ENCODE results near the gene FGD6.
"Not testable (repeated sequence)": the region's sequence is repeated elsewhere in the genome, so short reads cannot be mapped to it uniquely, and the experiment has no call there.

Gene FGD6

DNA sequence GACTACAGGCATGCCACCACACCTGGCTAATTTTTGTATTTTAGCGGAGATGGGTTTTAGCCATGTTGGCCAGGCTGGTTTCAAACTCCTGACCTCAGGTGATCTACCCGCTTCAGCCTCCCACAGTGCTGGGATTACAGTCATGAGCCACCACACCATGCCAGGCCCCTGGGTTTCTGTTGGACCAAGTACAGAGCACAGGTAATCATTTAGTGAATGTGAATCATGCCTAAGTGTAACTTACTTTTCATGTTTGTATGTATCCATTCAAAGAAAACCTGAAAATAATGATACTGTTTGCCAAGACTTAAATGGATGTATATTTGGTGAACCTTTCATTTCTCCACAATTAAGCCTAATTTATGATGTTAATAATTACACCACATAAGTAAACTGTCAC lies 65.9 kb downstream of the FGD6 start:
- H3K27me3 Mint-ChIP-seq, result no peaks in the 10 kb centered on the region
- H3K4me3 Mint-ChIP-seq, result no peak overlapping the region
- no peak overlapping the region for H3K27ac Mint-ChIP-seq
- DNase-seq, result no peak
- H3K4me1 Mint-ChIP-seq (ENCODE audit: low read depth), result no peaks in the 10 kb centered on the region
- H3K36me3 Mint-ChIP-seq (ENCODE audit: low read depth), result no peaks in the 10 kb centered on the region
- H3K9me3 Mint-ChIP-seq, result no peaks in the 10 kb centered on the region

DNA sequence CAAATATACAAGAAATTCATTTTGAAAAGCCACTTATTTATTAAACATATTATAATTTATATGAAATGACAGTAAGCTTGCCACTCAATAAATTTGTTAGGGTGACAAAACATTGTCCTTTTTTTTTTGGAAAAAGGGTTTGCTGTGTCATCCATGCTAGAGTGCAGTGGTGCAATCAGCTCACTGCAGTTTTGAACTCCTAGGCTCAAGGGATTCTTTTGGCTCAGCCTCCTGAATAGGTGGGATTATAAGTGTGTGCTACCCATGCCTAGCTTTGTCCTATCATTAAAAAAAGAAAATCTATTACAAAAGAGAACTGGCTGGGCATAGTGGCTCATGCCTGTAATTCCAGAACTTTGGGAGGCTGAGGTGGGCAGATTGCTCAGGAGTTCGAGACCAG lies 66.8 kb downstream of the FGD6 start:
- DNase-seq, result no peak
- no peak overlapping the region for H3K27ac Mint-ChIP-seq
- H3K4me1 Mint-ChIP-seq (ENCODE audit: low read depth), result no peaks in the 10 kb centered on the region
- no peak overlapping the region for H3K4me3 Mint-ChIP-seq
- no peaks in the 10 kb centered on the region for H3K9me3 Mint-ChIP-seq
- no peaks in the 10 kb centered on the region for H3K27me3 Mint-ChIP-seq
- H3K36me3 Mint-ChIP-seq (ENCODE audit: low read depth), result no peaks in the 10 kb centered on the region

DNA sequence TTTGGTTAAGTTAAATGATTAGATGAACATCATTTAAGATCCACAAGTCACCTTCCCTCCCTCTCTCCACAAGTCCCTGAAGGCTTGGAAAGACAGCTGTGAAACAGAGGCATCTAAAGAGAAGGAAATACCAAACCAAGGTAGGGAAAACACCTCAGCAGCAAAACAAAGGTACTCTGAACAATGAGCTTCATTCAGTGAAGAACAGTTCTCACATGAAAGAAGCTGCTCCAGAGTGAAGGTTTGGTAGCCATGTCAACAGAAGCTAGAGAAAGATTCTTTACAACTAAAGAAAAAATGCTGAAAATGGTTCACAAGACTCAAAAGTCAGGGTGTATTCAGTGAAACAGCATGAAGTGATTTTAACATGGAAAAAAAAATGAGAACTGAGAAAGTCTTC lies 69.4 kb downstream of the FGD6 start:
- H3K27ac Mint-ChIP-seq, result no peak overlapping the region
- no peaks in the 10 kb centered on the region for H3K9me3 Mint-ChIP-seq
- no peaks in the 10 kb centered on the region for H3K4me1 Mint-ChIP-seq (ENCODE audit: low read depth)
- no peak overlapping the region for H3K4me3 Mint-ChIP-seq
- H3K27me3 Mint-ChIP-seq, result no peaks in the 10 kb centered on the region
- H3K36me3 Mint-ChIP-seq (ENCODE audit: low read depth), result no peaks in the 10 kb centered on the region
- no peak for DNase-seq

DNA sequence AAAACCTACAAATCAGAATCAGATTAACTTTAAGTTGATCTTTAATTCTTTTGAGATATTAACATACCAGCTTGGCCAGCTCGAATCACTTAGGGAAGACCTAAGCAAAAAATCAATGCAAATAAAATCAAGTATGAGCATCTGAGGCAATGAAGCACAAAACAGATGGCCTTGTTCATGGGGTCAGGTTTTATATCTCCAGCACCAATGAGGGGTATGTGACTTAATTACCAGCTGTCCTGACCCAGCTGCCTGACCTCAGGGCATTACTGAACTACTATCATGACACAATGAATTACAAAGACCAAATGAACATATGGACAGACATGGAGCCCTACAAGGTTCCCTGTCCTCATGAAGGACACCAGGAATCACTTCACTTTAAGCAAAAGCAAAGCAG lies 70.5 kb downstream of the FGD6 start:
- H3K9me3 Mint-ChIP-seq, result no peaks in the 10 kb centered on the region
- H3K36me3 Mint-ChIP-seq (ENCODE audit: low read depth), result no peaks in the 10 kb centered on the region
- no peak for DNase-seq
- H3K27me3 Mint-ChIP-seq, result no peaks in the 10 kb centered on the region
- no peak overlapping the region for H3K4me3 Mint-ChIP-seq
- H3K27ac Mint-ChIP-seq, result no peak overlapping the region
- H3K4me1 Mint-ChIP-seq (ENCODE audit: low read depth), result no peaks in the 10 kb centered on the region

DNA sequence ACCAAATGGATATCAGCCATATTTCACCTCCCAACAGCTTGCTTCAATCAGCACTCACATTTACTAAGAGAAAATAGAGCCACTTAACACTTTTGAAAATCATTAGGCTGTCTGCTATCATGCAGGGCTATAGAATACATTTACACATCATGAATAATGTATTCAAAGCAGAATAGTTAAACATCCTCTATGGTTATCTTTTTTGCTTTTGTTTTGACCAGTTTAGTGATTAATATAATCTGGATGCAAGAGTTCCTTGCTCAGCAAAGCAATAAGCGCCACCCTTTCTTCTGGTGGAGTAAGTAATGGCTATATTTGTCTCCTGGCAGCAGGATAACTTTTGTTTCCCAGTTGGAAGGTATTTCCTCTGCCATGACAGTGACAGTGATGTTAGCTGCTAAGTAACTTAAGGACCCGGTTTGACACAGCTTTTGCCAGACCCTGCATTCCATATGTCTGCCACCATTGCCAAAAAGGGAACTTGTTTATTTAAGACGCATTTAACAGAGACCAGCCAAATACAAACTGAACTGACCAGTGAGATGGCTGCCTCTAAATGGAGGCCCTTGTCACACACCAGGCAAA lies 73.6 kb downstream of the FGD6 start:
- H3K27ac Mint-ChIP-seq, result no peak overlapping the region
- no peaks in the 10 kb centered on the region for H3K27me3 Mint-ChIP-seq

DNA sequence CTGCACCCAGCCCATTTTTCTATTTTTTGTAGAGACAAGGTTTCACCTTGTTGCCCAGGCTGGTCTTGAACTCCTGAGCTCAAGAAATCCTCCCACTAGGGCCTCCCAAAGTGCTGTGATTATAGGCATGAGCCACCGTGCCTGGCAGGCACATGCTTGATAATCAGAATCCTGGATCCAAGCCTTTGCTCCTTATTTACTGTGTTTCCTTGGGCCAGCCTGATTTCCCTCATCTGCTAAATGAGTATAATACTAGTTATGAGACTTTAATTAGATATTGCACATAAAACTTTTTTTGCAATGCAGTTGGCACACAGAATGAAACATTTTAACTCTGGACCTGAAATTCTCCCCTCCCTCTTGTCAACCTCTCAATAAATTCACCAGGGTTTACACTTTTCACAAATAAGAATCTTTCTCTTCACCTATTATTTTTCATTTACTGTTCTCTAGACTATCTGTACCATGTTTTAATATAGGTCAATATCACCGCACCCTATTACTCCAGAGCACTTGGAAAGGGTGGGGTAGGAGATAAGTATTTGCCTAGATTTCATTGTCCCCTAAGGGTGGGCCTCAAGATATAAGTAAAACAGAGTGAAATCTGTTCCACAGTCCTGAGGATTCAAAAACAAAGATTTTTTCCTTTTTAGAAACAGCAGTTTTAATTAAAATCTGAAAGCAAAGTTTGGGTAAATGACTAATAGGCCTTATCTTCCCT lies 74.7 kb downstream of the FGD6 start:
- Mint-ChIP-seq H3K4me3 (no peak overlapping the region), H3K27ac (no peak overlapping the region), H3K36me3 (ENCODE audit: low read depth) (no peaks in the 10 kb centered on the region)

More for the DNA sequence above, 73.6 kb downstream of the FGD6 start:
- no peaks in the 10 kb centered on the region for H3K4me1 Mint-ChIP-seq (ENCODE audit: low read depth)
- no peak overlapping the region for H3K4me3 Mint-ChIP-seq
- DNase-seq, result no peak
- H3K36me3 Mint-ChIP-seq (ENCODE audit: low read depth), result no peaks in the 10 kb centered on the region
- H3K9me3 Mint-ChIP-seq, result no peaks in the 10 kb centered on the region

DNA sequence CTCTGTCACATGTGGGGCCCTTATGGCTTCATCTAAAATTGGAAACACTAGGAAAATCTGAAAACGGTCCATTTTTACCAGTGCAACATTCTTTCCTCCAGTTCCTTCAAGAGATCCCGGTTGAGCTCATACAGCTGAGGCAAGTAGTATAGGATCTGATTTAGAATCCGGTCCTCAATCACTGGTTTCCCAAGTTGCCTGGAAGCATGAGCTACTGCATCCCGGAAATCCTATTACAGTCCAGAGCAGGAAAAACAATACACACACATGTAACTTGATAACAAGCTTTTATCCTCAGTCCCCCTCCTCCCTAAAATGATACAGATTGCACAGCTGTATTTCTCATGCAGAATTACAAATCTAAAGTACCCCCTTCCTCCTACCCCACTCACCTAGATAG lies 76.0 kb downstream of the FGD6 start:
- Mint-ChIP-seq H3K27me3 (no peaks in the 10 kb centered on the region), H3K4me3 (no peak overlapping the region), H3K36me3 (ENCODE audit: low read depth) (no peaks in the 10 kb centered on the region), H3K9me3 (no peaks in the 10 kb centered on the region), H3K27ac (no peak overlapping the region), H3K4me1 (ENCODE audit: low read depth) (no peaks in the 10 kb centered on the region)
- no peak for DNase-seq

More for the DNA sequence above, 74.7 kb downstream of the FGD6 start:
- H3K4me1 Mint-ChIP-seq (ENCODE audit: low read depth), result no peaks in the 10 kb centered on the region
- H3K27me3 Mint-ChIP-seq, result no peaks in the 10 kb centered on the region
- H3K9me3 Mint-ChIP-seq, result no peaks in the 10 kb centered on the region
- DNase-seq, result no peak

DNA sequence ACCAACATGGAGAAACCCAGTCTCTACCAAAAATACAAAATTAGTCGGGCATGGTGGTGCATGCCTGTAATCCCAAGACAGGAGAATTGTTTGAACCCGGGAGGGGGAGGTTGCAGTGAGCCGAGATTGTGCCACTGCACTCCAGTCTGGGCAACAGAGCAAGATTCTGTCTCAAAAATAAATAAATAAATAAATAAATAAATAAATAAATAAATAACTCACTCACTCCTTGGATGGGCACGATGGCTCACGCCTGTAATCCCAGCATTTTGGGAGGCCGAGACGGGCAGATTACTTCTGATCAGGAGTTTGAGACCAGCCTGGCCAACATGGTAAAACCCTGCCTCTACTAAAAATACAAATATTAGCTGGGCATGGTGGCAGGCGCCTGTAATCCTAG lies 79.2 kb downstream of the FGD6 start:
- H3K4me1 Mint-ChIP-seq (ENCODE audit: low read depth); H3K4me3 Mint-ChIP-seq; H3K36me3 Mint-ChIP-seq (ENCODE audit: low read depth); H3K27ac Mint-ChIP-seq; H3K27me3 Mint-ChIP-seq; DNase-seq; H3K9me3 Mint-ChIP-seq: not testable (repeated sequence)

DNA sequence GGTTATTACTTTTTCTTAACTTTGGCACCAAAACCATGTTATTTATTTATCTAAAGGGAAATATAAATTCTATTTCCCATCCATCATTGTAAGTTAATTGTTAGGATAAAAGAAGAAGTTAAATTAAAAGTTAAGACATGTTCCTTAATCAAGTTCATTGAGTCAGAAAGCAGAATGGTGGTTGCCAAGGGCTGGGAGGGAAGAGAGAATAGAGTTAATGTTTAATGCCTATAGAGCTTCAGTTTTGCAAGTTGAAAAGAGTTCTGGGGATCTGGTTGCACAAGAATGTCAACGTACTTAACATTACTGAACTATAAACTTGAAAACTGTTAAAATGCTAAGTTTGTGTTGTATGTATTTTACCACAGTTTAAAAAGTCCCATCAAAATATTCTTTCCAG lies 80.7 kb downstream of the FGD6 start:
- no peak for DNase-seq
- no peaks in the 10 kb centered on the region for H3K27me3 Mint-ChIP-seq
- no peak overlapping the region for H3K4me3 Mint-ChIP-seq
- no peak overlapping the region for H3K27ac Mint-ChIP-seq
- no peaks in the 10 kb centered on the region for H3K4me1 Mint-ChIP-seq (ENCODE audit: low read depth)
- no peaks in the 10 kb centered on the region for H3K9me3 Mint-ChIP-seq
- H3K36me3 Mint-ChIP-seq (ENCODE audit: low read depth), result no peaks in the 10 kb centered on the region

DNA sequence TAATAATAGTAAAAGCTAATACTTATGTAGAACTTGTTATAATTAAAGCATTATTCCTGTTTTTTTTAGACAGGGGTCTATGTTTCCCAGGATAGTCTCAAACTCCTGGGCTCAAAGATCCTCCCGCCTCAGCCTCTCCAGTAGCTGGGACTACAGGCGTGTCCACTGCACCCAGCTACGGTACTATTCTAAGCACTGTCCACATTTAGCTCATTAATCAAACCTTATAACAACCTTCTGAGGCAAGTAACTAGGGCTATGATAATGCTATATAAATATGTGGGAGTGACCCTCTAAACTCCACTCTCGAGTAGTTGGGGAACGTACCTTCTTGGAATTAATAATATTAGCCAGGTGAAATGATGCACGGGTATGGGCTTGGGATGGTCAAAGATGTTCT lies 83.2 kb downstream of the FGD6 start:
- H3K9me3 Mint-ChIP-seq, result no peaks in the 10 kb centered on the region
- no peak overlapping the region for H3K4me3 Mint-ChIP-seq
- no peak overlapping the region for H3K27ac Mint-ChIP-seq
- no peaks in the 10 kb centered on the region for H3K4me1 Mint-ChIP-seq (ENCODE audit: low read depth)
- H3K27me3 Mint-ChIP-seq, result no peaks in the 10 kb centered on the region
- DNase-seq, result no peak
- no peaks in the 10 kb centered on the region for H3K36me3 Mint-ChIP-seq (ENCODE audit: low read depth)

DNA sequence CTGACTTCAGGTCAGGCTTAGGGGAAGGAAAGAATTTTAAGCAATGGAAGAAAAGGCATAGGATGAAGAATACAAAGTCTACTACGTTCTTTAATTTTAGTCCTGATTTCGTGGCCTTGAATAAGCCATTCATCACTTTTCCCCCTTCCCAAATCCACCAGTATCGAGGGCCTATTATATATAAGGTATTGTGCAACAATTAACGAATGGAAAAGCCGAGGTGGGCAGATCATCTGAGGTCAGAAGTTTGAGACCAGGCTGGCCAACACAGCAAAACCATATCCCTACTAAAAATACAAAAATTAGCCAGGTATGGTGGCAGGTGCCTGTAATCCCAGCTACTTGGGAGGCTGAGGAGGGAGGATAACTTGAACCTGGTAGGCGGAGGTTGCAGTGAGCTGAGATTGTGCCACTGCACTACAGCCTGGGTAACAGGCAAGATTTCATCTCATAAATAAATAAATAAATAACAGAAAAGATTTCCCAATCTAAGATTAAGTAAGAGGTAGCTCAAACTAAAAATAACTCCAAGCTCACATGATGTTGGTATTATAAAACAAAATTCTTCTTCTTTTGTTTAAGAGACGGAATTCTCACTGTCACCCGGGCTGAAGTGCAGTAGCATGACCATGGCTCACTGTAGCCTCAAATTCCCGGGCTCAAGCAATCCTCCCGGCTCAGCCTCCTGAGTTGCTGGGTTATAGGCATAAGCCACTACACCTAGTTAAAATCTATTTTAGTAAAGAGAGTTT lies 85.5 kb downstream of the FGD6 start:
- no peak overlapping the region for H3K4me3 Mint-ChIP-seq
- H3K36me3 Mint-ChIP-seq (ENCODE audit: low read depth), result no peaks in the 10 kb centered on the region
- H3K4me1 Mint-ChIP-seq (ENCODE audit: low read depth), result no peaks in the 10 kb centered on the region
- H3K27me3 Mint-ChIP-seq, result no peaks in the 10 kb centered on the region
- H3K27ac Mint-ChIP-seq, result no peak overlapping the region
- no peaks in the 10 kb centered on the region for H3K9me3 Mint-ChIP-seq
- DNase-seq, result no peak

DNA sequence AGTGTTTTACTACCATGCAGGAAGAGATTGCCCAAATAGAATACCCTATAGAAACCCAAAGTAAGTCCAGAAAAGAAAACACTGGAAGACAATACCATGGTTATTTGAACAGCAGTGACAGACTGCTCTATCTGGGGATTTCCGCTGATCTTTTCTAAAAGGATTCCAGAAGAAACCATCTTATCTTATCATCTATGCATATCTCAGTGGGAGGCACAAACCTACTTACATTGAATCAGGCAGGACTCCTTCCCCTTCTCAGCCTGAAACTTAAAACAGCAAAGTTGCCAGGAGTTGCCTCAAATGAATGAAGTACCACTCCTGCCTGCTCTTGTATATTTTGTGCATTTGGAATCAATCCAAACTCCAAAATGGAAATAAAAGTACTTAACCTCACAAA lies 87.2 kb downstream of the FGD6 start:
- no peak for DNase-seq

DNA sequence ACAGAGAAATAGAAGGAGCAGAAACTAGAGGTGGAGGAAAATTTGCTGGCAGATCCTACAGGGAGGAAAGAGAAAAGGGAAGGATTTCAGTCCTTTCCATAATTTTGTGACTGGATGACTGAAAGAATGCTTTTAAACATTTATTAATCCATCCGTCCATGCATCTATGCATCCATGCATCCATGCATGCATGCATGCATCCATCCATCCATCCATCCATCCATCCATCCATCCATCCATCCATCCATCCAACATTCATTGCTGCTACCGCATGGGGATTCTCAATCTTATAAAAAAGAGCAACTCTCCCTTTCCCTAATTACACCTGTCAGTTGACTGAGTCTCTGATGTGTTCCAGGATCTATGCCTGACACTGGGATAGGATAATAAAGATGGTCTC lies 88.2 kb downstream of the FGD6 start:
- H3K9me3 Mint-ChIP-seq, result no peaks in the 10 kb centered on the region
- H3K27me3 Mint-ChIP-seq, result no peaks in the 10 kb centered on the region
- no peak overlapping the region for H3K27ac Mint-ChIP-seq
- DNase-seq, result no peak
- H3K36me3 Mint-ChIP-seq (ENCODE audit: low read depth), result no peaks in the 10 kb centered on the region
- no peaks in the 10 kb centered on the region for H3K4me1 Mint-ChIP-seq (ENCODE audit: low read depth)
- H3K4me3 Mint-ChIP-seq, result no peak overlapping the region

More for the DNA sequence above, 87.2 kb downstream of the FGD6 start:
- Mint-ChIP-seq H3K36me3 (ENCODE audit: low read depth) (no peaks in the 10 kb centered on the region), H3K4me1 (ENCODE audit: low read depth) (no peaks in the 10 kb centered on the region), H3K27me3 (no peaks in the 10 kb centered on the region), H3K27ac (no peak overlapping the region), H3K4me3 (no peak overlapping the region), H3K9me3 (no peaks in the 10 kb centered on the region)

DNA sequence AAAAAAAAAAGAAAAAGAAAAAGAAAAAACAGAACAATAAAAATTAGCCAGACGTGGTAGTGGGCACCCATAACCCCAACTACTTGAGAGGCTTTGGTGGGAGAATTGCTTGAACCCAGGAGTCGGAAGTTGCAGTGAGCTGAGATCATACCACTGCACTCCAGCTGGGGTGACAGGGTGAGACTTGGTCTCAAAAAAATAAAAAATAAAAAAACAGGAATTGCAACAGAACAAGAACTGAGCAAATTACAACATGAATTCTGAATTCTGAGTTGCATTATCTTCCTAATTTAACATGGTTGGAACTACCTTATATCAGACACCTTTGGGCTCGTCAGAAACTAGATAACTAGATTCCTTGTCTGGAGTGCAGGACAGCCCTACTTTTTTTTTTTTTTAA lies 90.5 kb downstream of the FGD6 start:
- Mint-ChIP-seq H3K27ac (no peak overlapping the region), H3K9me3 (no peaks in the 10 kb centered on the region), H3K4me1 (ENCODE audit: low read depth) (no peaks in the 10 kb centered on the region), H3K4me3 (no peak overlapping the region), H3K27me3 (no peaks in the 10 kb centered on the region), H3K36me3 (ENCODE audit: low read depth) (no peaks in the 10 kb centered on the region)
- no peak for DNase-seq

DNA sequence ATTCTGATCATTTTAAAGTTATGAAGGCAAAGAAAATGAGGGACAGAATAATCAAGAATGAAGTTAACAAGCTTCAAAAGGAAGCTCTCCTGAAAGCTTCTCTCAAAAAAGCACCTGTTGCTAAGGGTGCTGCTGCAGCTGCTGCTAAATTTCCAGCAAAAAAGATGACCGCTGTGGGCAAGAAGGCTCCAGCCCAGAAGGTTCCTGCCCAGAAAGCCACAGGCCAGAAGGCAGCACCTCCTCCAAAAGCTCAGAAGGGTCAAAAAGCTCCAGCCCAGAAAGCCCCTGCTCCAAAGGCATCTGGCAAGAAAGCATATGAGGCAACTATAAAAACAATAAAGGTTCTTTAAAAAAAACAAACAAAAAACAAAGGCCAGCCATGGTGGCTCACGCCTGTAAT lies 91.2 kb downstream of the FGD6 start:
- H3K4me3 Mint-ChIP-seq, result no peak overlapping the region
- no peak for DNase-seq

More for the DNA sequence above, 91.2 kb downstream of the FGD6 start:
- Mint-ChIP-seq H3K27ac (no peak overlapping the region), H3K36me3 (ENCODE audit: low read depth) (no peaks in the 10 kb centered on the region), H3K27me3 (no peaks in the 10 kb centered on the region), H3K9me3 (no peaks in the 10 kb centered on the region), H3K4me1 (ENCODE audit: low read depth) (no peaks in the 10 kb centered on the region)

All from activated T-cell treated with anti-CD3 and anti-CD28 coated beads, Interleukin-2, amount 50 U/mL, for 24 hours (primary cell).